OCI-LY7 (cell line): ENCODE measurements around the gene GTPBP8. TPM values are rescaled to one million over a fixed set of nuclear protein-coding genes. Genes with fewer than 3 reads are reported as not detected.
"Not testable (repeated sequence)": the region's sequence is repeated elsewhere in the genome, so short reads cannot be mapped to it uniquely, and the experiment has no call there.

Source experiments
- BruUV-seq: library from RNA; stranded (reverse); fragments of 400-500 nt; replicated peaks from 2 replicates; lab custom pipeline; 2021; lab: Mats Ljungman, UMichigan
- CTCF ChIA-PET: fragments of 300-600 bp; sonication (Branson Sonifier 250); formaldehyde crosslinking; loops from one replicate; lab custom pipeline; 2022; ENCODE audit warnings: antibody characterized with exemption; ENCODE audit not compliant: unreplicated experiment; lab: Charles Lee
- POLR2A ChIA-PET: fragments of 300-600 bp; sonication (Branson Sonifier 250); formaldehyde crosslinking; loops from one replicate; lab custom pipeline; 2022; ENCODE audit warnings: antibody characterized with exemption; lab: Charles Lee
- DNase-seq: peaks from one replicate; pipeline ENCODE4 v3.0.0-alpha.2; 2015; ENCODE audit warnings: low spot score
- H2AFZ ChIP-seq: fragments of 200-600 bp; sonication (generic), shearing (Covaris generic); 2 replicates; pipeline ENCODE4 v1.6.1; 2014; ENCODE audit warnings: mild to moderate bottlenecking, antibody characterized with exemption, low read length, moderate library complexity
- H3K27ac ChIP-seq: fragments of 200-600 bp; sonication (generic); 2 replicates; pipeline ENCODE4 v1.5.1; 2014; ENCODE audit warnings: mixed run types, low read depth, mild to moderate bottlenecking, moderate library complexity, low read length, inconsistent platforms; ENCODE audit not compliant: poor library complexity, severe bottlenecking
- H3K36me3 ChIP-seq: fragments of 200-600 bp; sonication (generic); 2 replicates; pipeline ENCODE4 v1.6.1; 2014; ENCODE audit warnings: mild to moderate bottlenecking, antibody characterized with exemption, low read length, moderate library complexity, mixed read lengths; ENCODE audit not compliant: insufficient read depth
- H3K4me1 ChIP-seq: fragments of 200-600 bp; sonication (generic); 2 replicates; pipeline ENCODE4 v1.5.1; 2014; ENCODE audit warnings: mild to moderate bottlenecking, low read length; ENCODE audit not compliant: insufficient read depth, poor library complexity, severe bottlenecking
- H3K4me2 ChIP-seq: fragments of 200-600 bp; sonication (generic); 2 replicates; pipeline ENCODE4 v1.6.1; 2014; ENCODE audit warnings: mild to moderate bottlenecking, low read length
- H3K4me3 ChIP-seq: fragments of 200-600 bp; sonication (generic); 2 replicates; pipeline ENCODE4 v1.5.1; 2014; ENCODE audit warnings: mild to moderate bottlenecking, low read depth, low read length; ENCODE audit not compliant: poor library complexity, severe bottlenecking
- H3K79me2 ChIP-seq: fragments of 200-600 bp; sonication (generic); 2 replicates; pipeline ENCODE4 v1.6.1; 2016; ENCODE audit warnings: low read depth, mild to moderate bottlenecking, low read length, moderate library complexity, mixed read lengths; ENCODE audit not compliant: insufficient read depth
- H3K9me2 ChIP-seq: fragments of 200-600 bp; sonication (generic); 2 replicates; pipeline ENCODE4 v1.6.1; 2016; ENCODE audit warnings: mild to moderate bottlenecking, low read length, mixed read lengths; ENCODE audit not compliant: insufficient read depth
- H3K9me3 ChIP-seq: fragments of 200-600 bp; sonication (generic); 2 replicates; pipeline ENCODE4 v1.6.1; 2014; ENCODE audit warnings: mild to moderate bottlenecking, mixed run types, low read length, mixed read lengths
- H4K20me1 ChIP-seq: fragments of 200-600 bp; sonication (generic); 2 replicates; pipeline ENCODE4 v1.6.1; 2014; ENCODE audit warnings: mild to moderate bottlenecking, antibody characterized with exemption, low read length, moderate library complexity, mixed read lengths; ENCODE audit not compliant: insufficient read depth
- EZH2phosphoT487 ChIP-seq: fragments of 200-600 bp; sonication (generic); IDR thresholded peaks from 2 replicates; pipeline ENCODE4 v1.6.1; 2018; ENCODE audit warnings: low read depth, borderline replicate concordance, mild to moderate bottlenecking, mixed run types, antibody characterized with exemption, low read length, moderate library complexity, mixed read lengths
- intact Hi-C: fragments of 100-400 bp; cut with micrococcal nuclease; formaldehyde crosslinking; loops from one replicate; pipeline ENCODE4 v1.10.0; 2022; ENCODE audit not compliant: unreplicated experiment
- total RNA-seq, 2 experiments: library from RNA; depleted of rRNA in 1 of 2; stranded (reverse); fragments of >200 nt in 1 of 2; shearing (Covaris generic) in 1 of 2; gene quantifications; 2 replicates each; pipeline ENCODE4 v1.2.3, GENCODE V29; 2014 to 2022
- TF ChIP-seq, protein P1 (sequence below): fragments of 200-600 bp; sonication (generic); conservative IDR thresholded peaks from 2 replicates; pipeline ENCODE4 v1.5.1; 2014; ENCODE audit warnings: mild to moderate bottlenecking, antibody characterized with exemption, low read length, moderate library complexity, mixed read lengths

GTPBP8 gene
- total RNA-seq, 2 experiments from 2014 or later: 21.9 to 23.8 TPM

DNA sequence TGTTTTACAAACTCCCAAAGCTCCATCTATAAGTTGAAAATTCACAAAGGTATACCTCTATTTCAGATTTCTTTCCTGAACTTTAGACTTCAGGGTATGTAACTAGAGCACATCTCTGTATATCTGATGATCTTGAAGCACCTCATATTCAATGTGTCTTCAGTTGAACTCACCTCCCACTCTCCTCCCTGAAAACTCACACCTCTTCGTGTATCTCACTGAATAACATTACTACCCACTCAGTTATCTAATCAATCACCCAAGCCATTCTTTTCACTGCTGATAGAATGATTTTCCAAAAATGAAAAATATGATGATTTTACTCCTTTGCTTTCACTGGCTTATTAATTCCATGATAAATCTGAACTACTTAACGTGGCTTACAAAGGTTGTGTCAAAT, 52.9 kb downstream of the GTPBP8 start:
- Histone ChIP-seq H3K9me3 (no peaks in the 10 kb centered on the region), H3K27ac (no peak overlapping the region), H3K4me2 (no peak overlapping the region), H3K36me3 (no peaks in the 10 kb centered on the region), H3K4me3 (no peak overlapping the region), H2AFZ (no peak overlapping the region), H3K79me2 (no peaks in the 10 kb centered on the region), H3K4me1 (no peaks in the 10 kb centered on the region), H4K20me1 (no peaks in the 10 kb centered on the region), H3K9me2 (no peaks in the 10 kb centered on the region)
- ChIA-PET POLR2A (interaction anchor here (1.0 kb wide), 1 partner anchor 222 kb away, joined by 3 read pairs; no protein-coding TSS in a partner anchor), CTCF (no interaction called here)
- intact Hi-C loops: no loop called here
- TF ChIP-seq EZH2phosphoT487: no peak
- TF ChIP-seq, protein P1, sequence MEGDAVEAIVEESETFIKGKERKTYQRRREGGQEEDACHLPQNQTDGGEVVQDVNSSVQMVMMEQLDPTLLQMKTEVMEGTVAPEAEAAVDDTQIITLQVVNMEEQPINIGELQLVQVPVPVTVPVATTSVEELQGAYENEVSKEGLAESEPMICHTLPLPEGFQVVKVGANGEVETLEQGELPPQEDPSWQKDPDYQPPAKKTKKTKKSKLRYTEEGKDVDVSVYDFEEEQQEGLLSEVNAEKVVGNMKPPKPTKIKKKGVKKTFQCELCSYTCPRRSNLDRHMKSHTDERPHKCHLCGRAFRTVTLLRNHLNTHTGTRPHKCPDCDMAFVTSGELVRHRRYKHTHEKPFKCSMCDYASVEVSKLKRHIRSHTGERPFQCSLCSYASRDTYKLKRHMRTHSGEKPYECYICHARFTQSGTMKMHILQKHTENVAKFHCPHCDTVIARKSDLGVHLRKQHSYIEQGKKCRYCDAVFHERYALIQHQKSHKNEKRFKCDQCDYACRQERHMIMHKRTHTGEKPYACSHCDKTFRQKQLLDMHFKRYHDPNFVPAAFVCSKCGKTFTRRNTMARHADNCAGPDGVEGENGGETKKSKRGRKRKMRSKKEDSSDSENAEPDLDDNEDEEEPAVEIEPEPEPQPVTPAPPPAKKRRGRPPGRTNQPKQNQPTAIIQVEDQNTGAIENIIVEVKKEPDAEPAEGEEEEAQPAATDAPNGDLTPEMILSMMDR: no peak
- no TSS peak for BruUV-seq
- no peak for DNase-seq

DNA sequence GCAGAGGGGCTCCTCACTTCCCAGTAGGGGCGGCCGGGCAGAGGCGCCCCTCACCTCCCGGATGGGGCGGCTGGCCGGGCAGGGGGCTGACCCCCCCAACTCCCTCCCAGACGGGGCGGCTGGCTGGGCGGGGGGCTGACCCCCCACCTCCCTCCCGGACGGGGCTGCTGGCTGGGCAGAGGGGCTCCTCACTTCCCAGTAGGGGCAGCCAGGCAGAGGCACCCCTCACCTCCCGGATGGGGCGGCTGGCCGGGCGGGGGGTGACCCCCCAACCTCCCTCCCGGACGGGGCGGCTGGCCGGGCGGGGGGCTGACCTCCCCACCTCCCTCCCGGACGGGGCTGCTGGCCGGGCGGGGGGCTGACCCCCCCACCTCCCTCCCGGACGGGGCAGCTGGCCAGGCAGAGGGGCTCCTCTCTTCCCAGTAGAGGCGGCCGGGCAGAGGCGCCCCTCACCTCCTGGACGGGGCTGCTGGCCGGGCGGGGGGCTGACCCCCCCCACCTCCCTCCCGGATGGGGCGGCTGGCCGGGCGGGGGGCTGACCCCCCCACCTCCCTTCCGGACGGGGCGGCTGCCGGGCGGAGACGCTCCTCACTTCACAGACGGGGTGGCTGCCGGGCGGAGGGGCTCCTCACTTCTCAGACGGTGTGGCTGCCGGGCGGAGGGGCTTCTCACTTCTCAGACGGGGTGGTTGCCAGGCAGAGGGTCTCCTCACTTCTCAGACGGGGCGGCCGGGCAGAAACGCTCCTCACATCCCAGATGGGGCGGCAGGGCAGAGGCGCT, 55.6 kb downstream of the GTPBP8 start:
- DNase-seq, H3K79me2 ChIP-seq, H3K27ac ChIP-seq, H3K9me3 ChIP-seq, H2AFZ ChIP-seq, H3K4me1 ChIP-seq, H4K20me1 ChIP-seq, CTCF ChIA-PET, intact Hi-C loops, H3K4me2 ChIP-seq, H3K36me3 ChIP-seq, POLR2A ChIA-PET, H3K9me2 ChIP-seq, H3K4me3 ChIP-seq, BruUV-seq: not testable (repeated sequence)

DNA sequence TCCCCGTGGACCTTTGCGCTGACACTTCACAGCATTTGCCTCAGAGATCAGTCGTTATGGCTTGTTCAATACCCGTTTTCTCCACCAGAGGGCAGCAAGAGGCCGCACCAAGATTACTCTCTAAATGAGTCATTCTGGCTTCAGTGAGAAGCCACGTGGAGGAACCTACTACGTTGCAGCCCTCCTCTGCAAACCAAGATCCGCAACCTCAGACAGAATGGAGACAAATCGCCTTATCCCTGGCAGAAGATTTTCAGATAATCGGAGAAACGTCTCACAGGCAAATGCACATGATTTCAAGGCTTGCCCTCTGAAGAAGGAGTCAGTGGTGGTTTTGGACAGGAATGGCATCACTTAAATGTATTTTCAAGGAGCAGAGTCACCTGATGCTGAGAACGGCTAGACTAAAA, 60.5 kb downstream of the GTPBP8 start:
- Histone ChIP-seq H3K27ac (no peak overlapping the region), H3K9me3 (no peaks in the 10 kb centered on the region), H3K4me2 (no peak overlapping the region), H3K4me1 (no peaks in the 10 kb centered on the region), H3K36me3 (no peaks in the 10 kb centered on the region), H4K20me1 (no peaks in the 10 kb centered on the region), H3K79me2 (no peaks in the 10 kb centered on the region), H3K9me2 (no peaks in the 10 kb centered on the region), H2AFZ (no peak overlapping the region), H3K4me3 (no peak overlapping the region)
- POLR2A ChIA-PET: no interaction called here
- DNase-seq: peak; percentile 63
- BruUV-seq: no TSS peak
- no peak for TF ChIP-seq EZH2phosphoT487
- TF ChIP-seq, protein P1: peak; percentile 94
- intact Hi-C loops: loop anchor here (1.0 to 2.0 kb wide), 2 partner anchors 237 to 527 kb away; no protein-coding TSS in a partner anchor
- CTCF ChIA-PET: no interaction called here

Other genes starting within 250 kb of the GTPBP8 start
- not detected in 2 replicates for gene CD200R1L, start 144.1 kb upstream of the GTPBP8 start, total RNA-seq (2014; rRNA removed; shearing (Covaris generic))
- not detected in 2 replicates for gene CD200R1L, start 144.1 kb upstream of the GTPBP8 start, total RNA-seq (2022)
- gene CD200R1, start 15.9 kb upstream of the GTPBP8 start, total RNA-seq (2014; rRNA removed; shearing (Covaris generic)): 0.18 TPM in 1 of 2 replicates, not detected in the other
- gene CD200R1, start 15.9 kb upstream of the GTPBP8 start, total RNA-seq (2022): 0.17 and 0.25 TPM in 2 replicates
- 0.03 TPM in 1 of 2 replicates, not detected in the other for gene BOC, start 220.6 kb downstream of the GTPBP8 start, total RNA-seq (2014; rRNA removed; shearing (Covaris generic))
- gene BOC, start 220.6 kb downstream of the GTPBP8 start, total RNA-seq (2022): not detected in 2 replicates